GM15510 (cell line): ENCODE measurements around the gene PDE3A.

Experiments
- POLR2A ChIP-seq: IDR thresholded peaks from 3 replicates; pipeline ENCODE4 v1.6.1; 2011; ENCODE audit warnings: borderline replicate concordance; ENCODE audit not compliant: insufficient read length; ENCODE audit errors: extremely low read depth

The PDE3A gene

GRCh38 chr12:20404576-20405346 is 36.4 kb downstream of the PDE3A start:
- TF ChIP-seq POLR2A: no peak

- TF ChIP-seq POLR2A: no peak
Observed at GRCh38 chr12:20409607-20410377, 41.5 kb downstream of the PDE3A start.

GRCh38 chr12:20410734-20411133 is 42.4 kb downstream of the PDE3A start:
- no peak for TF ChIP-seq POLR2A

DNA sequence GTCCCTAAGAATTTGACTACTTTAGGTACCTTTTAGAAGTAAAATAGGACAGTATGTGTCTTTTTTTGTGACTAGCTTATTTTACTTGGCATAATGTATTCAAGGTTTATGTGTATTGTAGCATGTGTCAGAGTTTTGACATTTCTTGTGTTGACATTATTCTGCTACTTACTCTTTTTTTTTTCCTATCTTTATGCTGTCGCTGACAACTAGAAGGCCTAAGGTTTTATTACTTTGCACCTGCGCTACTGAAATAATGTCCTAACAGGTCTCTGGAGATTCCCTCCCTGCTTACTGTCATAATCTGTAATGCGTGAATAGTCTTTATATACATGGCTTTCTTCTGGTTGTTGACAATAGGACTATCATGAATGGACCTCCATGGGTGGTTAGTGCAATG is 43.0 kb downstream of the PDE3A start:
- no peak for TF ChIP-seq POLR2A

- TF ChIP-seq POLR2A: no peak
Observed at GRCh38 chr12:20415028-20415427, 46.7 kb downstream of the PDE3A start.

GRCh38 chr12:20415641-20416040 is 47.3 kb downstream of the PDE3A start:
- no peak for TF ChIP-seq POLR2A

DNA sequence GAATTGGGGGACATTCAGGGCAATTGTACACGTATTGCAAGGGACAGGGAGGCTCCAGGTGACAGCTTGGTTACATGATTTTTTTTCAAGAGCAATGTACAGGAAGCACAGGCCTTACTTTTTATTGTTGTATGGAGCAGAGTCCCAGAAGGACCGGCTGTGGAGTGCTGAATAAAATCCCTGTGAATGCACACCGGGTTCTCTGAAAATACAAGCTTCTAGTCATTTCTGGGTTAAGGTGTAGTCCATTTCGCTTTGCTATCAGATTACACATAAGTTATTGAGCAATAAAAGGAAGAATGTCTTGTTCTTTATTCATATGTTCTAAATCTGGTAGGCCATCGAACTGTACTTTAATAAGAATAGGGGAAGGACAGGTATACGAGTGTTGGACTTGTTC is 52.2 kb downstream of the PDE3A start:
- no peak for TF ChIP-seq POLR2A

- no peak for TF ChIP-seq POLR2A
Observed at GRCh38 chr12:20421421-20421820, 53.1 kb downstream of the PDE3A start.

DNA sequence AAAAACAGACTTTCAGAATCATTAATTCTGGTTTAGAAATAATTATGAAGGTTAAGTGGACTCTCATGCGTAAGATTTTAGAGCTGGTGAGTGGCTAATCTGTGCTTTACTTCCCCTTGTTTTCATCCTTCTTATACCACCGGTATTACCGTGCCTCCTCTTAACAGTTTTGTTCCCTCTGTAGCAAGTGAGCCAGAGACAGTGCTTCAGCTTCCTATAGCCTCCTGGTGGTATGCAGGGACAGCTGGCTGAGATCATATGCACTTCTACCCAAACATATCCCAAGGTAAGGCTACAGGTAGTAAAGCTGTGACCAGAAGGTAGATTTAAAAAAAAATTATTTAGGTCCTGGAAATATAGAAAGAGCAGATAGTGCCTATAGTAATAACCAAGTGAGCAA is 55.2 kb downstream of the PDE3A start:
- TF ChIP-seq POLR2A: no peak

DNA sequence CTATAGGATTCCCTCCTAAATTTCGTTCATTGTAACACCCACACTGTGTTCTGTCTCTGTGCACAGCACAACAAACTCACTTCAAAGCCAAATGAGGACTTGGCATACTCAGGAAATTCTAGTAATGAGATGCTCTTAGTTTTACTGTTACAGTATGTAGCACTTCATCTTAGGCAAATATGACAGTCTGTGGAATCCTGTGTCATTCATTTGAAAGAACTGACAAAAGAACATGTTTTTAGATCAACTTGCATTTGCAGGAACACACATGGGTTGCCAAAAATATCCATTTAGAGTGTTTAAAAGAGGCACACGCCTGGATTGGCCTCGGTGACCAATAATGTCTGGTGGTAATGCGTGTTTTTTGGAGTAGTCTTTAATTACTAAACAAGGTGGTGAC is 56.5 kb downstream of the PDE3A start:
- TF ChIP-seq POLR2A: no peak

DNA sequence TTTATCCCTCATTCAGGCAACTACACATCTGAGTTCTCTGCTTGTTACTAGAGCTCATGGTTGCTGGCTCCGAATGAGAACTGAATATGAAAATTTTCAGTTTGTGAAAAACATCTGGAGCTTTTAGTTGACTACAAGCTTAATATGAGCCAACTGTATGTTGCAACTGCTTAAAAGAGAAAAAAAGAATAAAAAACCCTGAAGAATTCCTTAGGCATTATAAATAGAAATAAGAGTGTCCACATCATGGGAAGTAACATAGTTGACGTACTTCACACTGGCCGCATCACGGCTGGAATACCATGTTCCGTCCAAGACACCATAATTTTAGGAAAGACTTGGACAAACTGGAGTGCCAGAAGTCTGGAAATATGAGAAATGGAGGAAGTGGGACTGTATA is 57.9 kb downstream of the PDE3A start:
- no peak for TF ChIP-seq POLR2A

- TF ChIP-seq POLR2A: no peak
Observed at GRCh38 chr12:20426957-20427356, 58.6 kb downstream of the PDE3A start.

GRCh38 chr12:20429852-20430251 is 61.5 kb downstream of the PDE3A start:
- no peak for TF ChIP-seq POLR2A

- TF ChIP-seq POLR2A: no peak
Observed at GRCh38 chr12:20432290-20432689, 64.0 kb downstream of the PDE3A start.

GRCh38 chr12:20434996-20435395 is 66.7 kb downstream of the PDE3A start:
- no peak for TF ChIP-seq POLR2A

DNA sequence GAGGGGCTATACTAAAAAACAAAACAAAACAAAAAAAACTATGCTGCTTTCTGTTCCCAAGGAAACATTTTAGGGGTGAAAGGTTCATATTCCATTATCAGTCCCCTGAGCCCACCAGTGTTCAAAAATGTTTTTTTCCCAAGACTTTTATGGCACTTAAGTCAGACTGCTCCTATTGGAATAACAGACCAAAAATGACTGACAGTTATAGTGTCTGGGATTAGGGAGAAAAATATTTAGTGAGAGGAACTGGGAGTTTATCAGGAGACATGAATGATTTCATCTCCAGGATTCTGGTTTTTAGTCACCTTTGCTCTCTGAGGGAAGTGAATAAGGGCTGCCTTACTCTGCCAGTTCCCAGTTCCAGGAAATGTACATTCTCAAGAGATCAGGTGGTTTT is 68.0 kb downstream of the PDE3A start:
- TF ChIP-seq POLR2A: no peak
